ENCODE data around the gene RGS17.
"Not testable (repeated sequence)": the region's sequence is repeated elsewhere in the genome, so short reads cannot be mapped to it uniquely, and the experiment has no call there.

RGS17 gene

GRCh38 chr6:152973916-152974315 lies 157.2 kb downstream of the RGS17 start:
- Histone ChIP-seq H3K27me3 (replicated peaks; ENCODE audit: control insufficient read depth, insufficient read depth, low read length, poor library complexity, severe bottlenecking) (no peaks in the 10 kb centered on the region), H3K4me3 (ENCODE audit: insufficient read depth, low read depth, low read length, poor library complexity, severe bottlenecking) (no peak overlapping the region), H3K27ac (ENCODE audit: insufficient read depth, low read length, poor library complexity, severe bottlenecking) (no peak overlapping the region), H3K36me3 (ENCODE audit: control insufficient read depth, insufficient read depth, low read length) (peaks cover 37% of the 10 kb centered on the region), H3K4me1 (ENCODE audit: control insufficient read depth, insufficient read depth, low read length, poor library complexity, severe bottlenecking) (no peaks in the 10 kb centered on the region), H3K9me3 (ENCODE audit: control insufficient read depth, low read length) (no peaks in the 10 kb centered on the region)
- DNase-seq = no peak

DNA sequence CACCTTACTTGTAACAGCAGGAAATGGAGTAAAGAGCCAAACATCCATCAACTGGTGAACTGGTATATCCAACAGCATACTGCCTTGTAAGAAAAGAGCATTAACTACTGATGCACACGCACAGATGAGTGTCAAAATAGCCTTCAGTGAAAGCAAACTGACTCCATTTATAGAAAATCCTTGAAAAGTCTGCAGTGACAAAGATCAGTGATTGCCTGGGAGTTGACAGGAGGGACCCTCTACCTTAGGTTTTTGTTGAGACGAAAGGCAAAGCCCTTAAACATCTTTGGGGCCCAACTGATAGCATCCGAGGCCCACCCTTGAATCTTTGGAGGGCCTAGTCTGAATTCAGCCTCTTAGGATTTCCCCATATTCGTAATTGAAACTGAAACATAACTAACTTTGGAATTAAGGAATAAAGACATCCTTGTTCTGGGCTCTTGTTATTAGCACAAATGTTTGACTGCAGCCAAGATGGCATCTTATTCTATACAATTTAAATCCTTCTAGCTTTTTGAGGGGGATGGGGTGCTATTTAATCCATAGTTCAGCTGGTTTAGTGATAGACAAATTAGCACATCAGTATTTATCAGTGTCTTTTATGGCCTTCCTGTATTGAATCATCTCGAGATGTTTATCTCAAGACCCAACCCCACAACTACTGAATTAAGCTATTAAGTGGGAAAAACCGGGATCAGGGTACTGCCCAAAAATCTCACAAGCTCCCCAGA lies 161.2 kb downstream of the RGS17 start:
- Histone ChIP-seq H3K4me1 (ENCODE audit: control insufficient read depth, insufficient read depth, low read length, poor library complexity, severe bottlenecking) (no peaks in the 10 kb centered on the region), H3K27ac (ENCODE audit: insufficient read depth, low read length, poor library complexity, severe bottlenecking) (no peak overlapping the region), H3K36me3 (ENCODE audit: control insufficient read depth, insufficient read depth, low read length) (peaks cover 37% of the 10 kb centered on the region), H3K27me3 (replicated peaks; ENCODE audit: control insufficient read depth, insufficient read depth, low read length, poor library complexity, severe bottlenecking) (no peaks in the 10 kb centered on the region), H3K9me3 (ENCODE audit: control insufficient read depth, low read length) (no peaks in the 10 kb centered on the region), H3K4me3 (ENCODE audit: insufficient read depth, low read depth, low read length, poor library complexity, severe bottlenecking) (no peak overlapping the region)
- no peak for DNase-seq

DNA sequence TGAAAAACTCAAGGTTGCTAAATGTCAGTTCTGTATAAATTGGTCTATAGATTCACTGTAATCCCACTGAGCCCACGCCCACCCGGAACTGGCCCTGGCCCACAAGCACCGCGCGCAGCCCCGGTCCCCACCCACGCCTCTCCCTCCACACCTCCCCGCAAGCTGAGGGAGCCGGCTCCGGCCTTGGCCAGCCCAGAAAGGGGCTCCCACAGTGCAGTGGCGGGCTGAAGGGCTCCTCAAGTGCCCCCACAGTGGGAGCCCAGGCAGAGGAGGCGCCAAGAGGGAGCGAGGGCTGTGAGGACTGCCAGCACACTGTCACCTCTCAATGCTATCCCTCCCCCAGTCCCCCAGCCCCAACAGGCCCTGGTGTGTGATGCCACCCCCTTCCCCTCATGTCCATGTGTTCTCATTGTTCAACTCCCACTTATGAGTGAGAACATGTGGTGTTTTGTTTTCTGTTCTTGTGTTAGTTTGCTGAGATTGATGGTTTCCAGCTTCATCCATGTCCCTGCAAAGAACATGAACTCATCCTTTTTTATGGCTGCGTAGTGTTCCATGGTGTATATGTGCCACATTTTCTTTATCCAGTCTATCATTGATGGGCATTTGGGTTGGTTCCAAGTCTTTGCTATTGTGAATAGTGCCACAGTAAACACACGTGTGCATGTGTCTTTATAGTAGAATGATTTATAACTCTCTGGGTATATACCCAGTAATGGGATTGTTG lies 164.8 kb downstream of the RGS17 start:
- H3K36me3 ChIP-seq (ENCODE audit: control insufficient read depth, insufficient read depth, low read length) = peaks cover 16% of the 10 kb centered on the region
- H3K27ac ChIP-seq (ENCODE audit: insufficient read depth, low read length, poor library complexity, severe bottlenecking); DNase-seq; H3K9me3 ChIP-seq (ENCODE audit: control insufficient read depth, low read length); H3K27me3 ChIP-seq (replicated peaks; ENCODE audit: control insufficient read depth, insufficient read depth, low read length, poor library complexity, severe bottlenecking); H3K4me1 ChIP-seq (ENCODE audit: control insufficient read depth, insufficient read depth, low read length, poor library complexity, severe bottlenecking); H3K4me3 ChIP-seq (ENCODE audit: insufficient read depth, low read depth, low read length, poor library complexity, severe bottlenecking): not testable (repeated sequence)

DNA sequence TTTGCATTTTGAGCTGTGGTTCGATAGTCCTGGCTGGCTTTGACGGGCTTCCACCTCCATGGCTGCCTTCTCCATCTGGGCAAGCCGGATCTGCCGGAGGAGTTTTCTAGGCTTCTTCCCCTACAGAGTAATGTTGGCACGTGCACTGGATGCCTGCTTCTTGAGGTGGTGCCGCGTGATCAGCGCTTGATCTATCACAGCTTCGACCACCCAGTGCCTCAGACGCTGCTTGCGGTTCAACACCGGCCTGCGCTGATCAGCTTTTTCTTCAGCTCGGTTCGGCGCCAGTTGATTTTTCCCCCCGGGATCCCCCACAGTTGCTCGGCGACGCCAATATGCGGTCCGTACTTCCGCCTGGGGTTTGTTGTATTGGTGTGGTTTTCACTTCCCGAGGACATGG lies 171.7 kb downstream of the RGS17 start:
- H3K36me3 ChIP-seq (ENCODE audit: control insufficient read depth, insufficient read depth, low read length) = no peaks in the 10 kb centered on the region
- no peak overlapping the region for H3K4me3 ChIP-seq (ENCODE audit: insufficient read depth, low read depth, low read length, poor library complexity, severe bottlenecking)
- DNase-seq = no peak
- H3K27ac ChIP-seq (ENCODE audit: insufficient read depth, low read length, poor library complexity, severe bottlenecking) = no peak overlapping the region
- H3K27me3 ChIP-seq (replicated peaks; ENCODE audit: control insufficient read depth, insufficient read depth, low read length, poor library complexity, severe bottlenecking) = no peaks in the 10 kb centered on the region
- no peaks in the 10 kb centered on the region for H3K4me1 ChIP-seq (ENCODE audit: control insufficient read depth, insufficient read depth, low read length, poor library complexity, severe bottlenecking)
- no peaks in the 10 kb centered on the region for H3K9me3 ChIP-seq (ENCODE audit: control insufficient read depth, low read length)

- no peaks in the 10 kb centered on the region for H3K9me3 ChIP-seq (ENCODE audit: control insufficient read depth, low read length)
- H3K4me1 ChIP-seq (ENCODE audit: control insufficient read depth, insufficient read depth, low read length, poor library complexity, severe bottlenecking) = no peaks in the 10 kb centered on the region
- no peak overlapping the region for H3K4me3 ChIP-seq (ENCODE audit: insufficient read depth, low read depth, low read length, poor library complexity, severe bottlenecking)
- H3K36me3 ChIP-seq (ENCODE audit: control insufficient read depth, insufficient read depth, low read length) = no peaks in the 10 kb centered on the region
- H3K27me3 ChIP-seq (replicated peaks; ENCODE audit: control insufficient read depth, insufficient read depth, low read length, poor library complexity, severe bottlenecking) = no peaks in the 10 kb centered on the region
- H3K27ac ChIP-seq (ENCODE audit: insufficient read depth, low read length, poor library complexity, severe bottlenecking) = no peak overlapping the region
- no peak for DNase-seq
These were observed 173.3 kb downstream of the RGS17 start for GRCh38 chr6:152957796-152958195.

Measured in effector memory CD4-positive, alpha-beta T cell (primary cell).